ENCODE results near the gene BAG5.
A peak's percentile ranks its signal among the peaks of the same experiment; 100 is the strongest.
"Not testable (repeated sequence)": the region's sequence is repeated elsewhere in the genome, so short reads cannot be mapped to it uniquely, and the experiment has no call there.

Gene BAG5

GRCh38 chr14:103534576-103535061 lies 27.8 kb downstream of the BAG5 start:
- DNase-seq (ENCODE audit: low read depth, low spot score), result no peak

DNA sequence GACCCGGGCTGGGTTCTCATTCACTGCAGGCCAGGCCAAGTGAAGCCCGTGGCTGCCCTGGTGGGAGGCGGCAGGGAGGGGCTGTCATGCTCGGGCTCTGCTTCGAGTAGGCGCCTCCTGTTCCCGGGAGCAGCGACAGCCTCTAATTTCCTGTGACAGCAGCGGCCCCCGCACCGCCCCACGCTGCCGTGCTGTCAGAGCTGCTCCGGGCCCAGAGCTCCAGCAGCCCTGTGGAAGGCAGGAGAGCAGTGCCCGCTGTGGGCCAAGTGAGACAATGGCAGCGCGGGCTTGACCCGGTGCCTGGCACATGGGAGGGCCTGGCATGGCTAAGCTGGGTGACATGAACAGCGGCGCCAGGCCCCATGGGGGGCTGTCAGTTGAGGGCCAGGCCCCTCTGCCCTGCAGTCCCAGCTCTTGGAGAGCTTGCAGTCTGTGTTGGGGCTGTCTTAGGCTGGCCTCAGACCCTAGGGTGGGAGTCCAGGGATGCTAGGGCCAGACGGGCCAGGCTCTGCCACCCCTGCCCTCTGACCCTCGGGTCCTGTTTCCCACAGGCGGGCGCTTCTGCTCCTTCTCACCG lies 28.4 kb downstream of the BAG5 start:
- no peak for DNase-seq (ENCODE audit: low read depth, low spot score)

GRCh38 chr14:103533137-103533998 lies 29.1 kb downstream of the BAG5 start:
- no peak for DNase-seq (ENCODE audit: low read depth, low spot score)

DNA sequence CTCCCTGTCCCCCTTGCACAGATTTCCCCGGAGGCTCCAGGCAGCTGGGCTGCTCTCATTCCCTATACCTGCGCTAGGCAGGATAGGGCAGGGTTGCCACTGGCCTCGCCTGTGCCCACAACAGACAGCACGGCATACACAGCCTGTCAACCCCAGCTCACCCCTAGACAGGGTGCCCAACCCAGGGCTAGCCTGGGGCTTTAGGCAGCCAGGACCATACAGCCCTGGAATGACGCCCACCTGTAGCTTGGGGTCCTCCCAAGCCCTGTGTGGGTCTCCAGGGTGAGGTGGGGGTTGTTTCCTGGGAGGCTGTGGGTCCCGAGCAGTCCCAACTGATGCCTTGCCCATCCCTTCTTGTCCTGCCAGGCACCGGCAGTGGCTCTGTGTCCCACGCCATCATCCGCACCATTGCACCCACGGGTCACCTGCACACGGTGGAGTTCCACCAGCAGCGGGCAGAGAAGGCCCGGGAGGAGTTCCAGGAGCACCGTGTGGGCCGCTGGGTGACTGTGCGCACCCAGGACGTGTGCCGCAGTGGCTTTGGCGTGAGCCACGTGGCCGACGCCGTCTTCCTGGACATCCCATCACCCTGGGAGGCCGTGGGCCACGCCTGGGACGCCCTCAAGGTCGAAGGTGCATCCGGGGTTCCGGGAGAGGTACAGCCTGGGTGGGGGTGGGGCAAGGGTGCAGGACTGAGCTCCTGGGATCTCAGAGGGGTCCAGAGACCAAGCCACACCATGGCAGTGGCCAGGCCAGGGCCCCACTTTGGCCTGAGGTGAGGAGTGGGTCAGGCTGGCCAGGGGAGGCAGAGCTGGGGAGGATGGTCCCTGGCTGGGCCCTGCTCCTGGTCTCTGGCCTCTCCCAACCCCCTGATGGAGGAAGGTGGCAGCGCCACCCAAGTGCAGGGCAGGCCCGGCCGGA lies 30.0 kb downstream of the BAG5 start:
- no peak for DNase-seq (ENCODE audit: low read depth, low spot score)

DNA sequence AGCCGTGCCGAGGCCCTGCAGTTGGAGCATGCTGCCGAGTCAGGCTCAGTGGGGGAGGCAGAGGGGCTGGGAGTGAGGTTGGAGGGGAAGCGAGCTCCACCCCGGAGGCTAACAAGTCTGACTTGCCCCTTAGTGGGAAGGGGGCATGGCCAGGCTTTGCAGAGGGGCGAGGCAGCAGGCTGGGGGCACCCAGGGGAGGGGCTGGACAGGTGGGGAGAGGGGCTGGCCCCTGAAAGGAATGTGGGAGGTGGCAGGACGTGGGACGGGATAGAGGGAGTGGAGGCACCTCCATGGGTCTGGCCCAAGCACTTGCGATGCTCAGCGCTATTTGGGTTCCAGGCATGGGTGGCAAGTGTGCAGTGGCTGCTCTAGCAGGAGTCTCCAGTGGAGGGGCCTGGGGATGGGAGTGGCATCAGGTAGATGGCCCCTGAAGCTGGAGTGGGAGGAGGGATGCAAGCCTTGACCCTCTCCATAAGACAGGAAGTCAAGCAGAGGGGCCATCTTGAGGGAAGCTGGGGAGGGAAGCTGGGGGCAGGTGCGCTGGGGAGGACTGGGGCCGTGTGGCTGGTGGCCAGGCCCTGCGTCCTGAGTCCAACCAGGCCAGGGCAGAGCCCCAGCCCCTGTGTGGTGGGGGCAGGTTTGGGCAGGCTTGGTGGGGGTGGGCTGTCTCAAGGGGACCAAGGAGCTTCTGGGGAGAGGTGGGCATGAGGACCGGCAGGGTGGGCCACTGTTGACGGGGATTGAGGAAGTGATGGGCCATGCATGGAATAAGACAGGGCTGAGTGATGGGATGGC lies 30.8 kb downstream of the BAG5 start:
- DNase-seq (ENCODE audit: low read depth, low spot score), result no peak

GRCh38 chr14:103530831-103531230 lies 31.6 kb downstream of the BAG5 start:
- no peak for DNase-seq (ENCODE audit: low read depth, low spot score)

GRCh38 chr14:103530390-103530789 lies 32.1 kb downstream of the BAG5 start:
- DNase-seq (ENCODE audit: low read depth, low spot score), result peak; percentile 73

- no peak for DNase-seq (ENCODE audit: low read depth, low spot score)
These were observed 32.8 kb downstream of the BAG5 start for GRCh38 chr14:103529383-103530365.

DNA sequence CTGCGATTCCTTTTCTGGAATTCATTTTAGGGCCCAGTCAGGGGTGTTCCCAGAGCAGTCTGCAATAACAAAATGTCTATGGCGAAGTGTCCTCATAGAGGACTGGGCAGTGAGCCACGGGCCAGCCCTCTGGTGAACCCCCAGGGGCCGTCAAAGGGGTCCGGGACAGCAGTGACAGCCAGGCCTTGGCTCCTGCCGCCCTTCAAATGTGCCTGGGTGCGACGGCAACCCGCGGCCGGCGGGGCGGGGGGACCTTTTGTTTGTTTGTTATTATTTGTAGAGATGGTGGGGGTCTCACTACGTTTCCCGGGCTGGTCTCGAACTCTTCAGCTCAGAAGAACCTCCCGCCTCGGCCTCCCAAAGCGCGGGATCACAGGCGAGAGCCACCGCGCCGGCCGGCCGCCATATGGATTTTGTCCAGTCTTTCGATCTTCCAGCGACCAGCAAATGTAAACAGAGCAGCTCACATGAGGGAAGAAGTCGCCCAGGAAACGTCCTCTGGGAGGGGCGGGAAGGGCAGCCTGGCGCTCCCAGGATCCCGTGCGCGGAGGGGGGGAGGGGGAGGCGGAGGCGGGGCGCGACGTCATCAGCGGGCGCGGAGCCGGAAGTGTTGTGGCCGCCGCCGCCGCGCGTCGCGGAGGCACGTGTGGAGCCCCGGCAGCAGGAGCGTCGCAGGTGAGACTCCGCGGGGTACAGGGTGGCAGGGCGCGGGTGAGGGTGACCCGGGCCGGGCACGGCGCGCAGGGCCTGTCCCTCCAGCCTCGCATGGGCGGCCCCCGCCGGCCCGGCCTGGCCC lies 33.7 kb downstream of the BAG5 start, which contains the start of gene TRMT61A:
TRMT61A (plus strand) TSS at position 610 of the 796 bp plus-strand sequence. CDS start 783 bp downstream, outside the sequence.
- DNase-seq (ENCODE audit: low read depth, low spot score), result peak; percentile 76

DNA sequence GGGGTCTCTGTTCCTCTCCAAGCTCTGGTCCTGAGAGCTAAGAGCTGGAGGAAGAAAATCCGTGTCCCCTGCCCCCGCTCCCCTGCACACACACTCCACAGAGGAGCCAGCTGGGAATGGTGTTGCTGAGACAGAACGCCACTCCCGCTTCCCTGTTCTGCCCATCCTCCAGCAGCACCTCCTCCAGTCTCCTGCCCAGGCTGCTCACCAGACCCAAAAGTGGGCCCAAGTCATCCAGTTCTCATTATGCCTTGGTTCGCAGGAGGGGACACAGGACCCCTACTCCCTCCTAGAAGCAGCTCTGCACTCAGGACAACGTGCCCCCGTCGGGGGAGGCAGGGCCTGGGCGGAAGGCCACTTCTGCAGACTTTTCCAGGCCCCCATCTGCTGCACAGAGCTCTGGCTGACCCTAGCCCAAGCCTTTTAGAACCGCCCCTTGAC lies 34.3 kb downstream of the BAG5 start:
- DNase-seq (ENCODE audit: low read depth, low spot score), result peak; percentile 28

GRCh38 chr14:103527408-103528145 lies 34.9 kb downstream of the BAG5 start:
- peak; percentile 3 for DNase-seq (ENCODE audit: low read depth, low spot score)

DNA sequence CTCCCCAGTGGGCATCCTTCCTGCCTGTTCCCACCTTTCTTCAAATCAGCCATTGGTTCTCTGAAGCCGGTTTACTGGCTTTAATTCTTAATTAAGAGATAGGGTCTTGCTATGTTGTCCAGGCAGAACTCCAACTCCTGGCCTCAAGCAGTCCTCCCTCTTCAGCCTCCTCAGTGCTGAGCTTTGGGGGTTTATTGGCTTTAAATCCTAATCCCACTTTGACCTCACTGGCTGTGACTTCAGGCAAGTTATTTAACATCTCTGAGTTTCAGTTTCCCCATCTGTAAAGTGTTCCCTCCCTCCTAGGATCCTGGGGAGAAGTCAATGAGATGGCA lies 35.6 kb downstream of the BAG5 start:
- no peak for DNase-seq (ENCODE audit: low read depth, low spot score)

DNA sequence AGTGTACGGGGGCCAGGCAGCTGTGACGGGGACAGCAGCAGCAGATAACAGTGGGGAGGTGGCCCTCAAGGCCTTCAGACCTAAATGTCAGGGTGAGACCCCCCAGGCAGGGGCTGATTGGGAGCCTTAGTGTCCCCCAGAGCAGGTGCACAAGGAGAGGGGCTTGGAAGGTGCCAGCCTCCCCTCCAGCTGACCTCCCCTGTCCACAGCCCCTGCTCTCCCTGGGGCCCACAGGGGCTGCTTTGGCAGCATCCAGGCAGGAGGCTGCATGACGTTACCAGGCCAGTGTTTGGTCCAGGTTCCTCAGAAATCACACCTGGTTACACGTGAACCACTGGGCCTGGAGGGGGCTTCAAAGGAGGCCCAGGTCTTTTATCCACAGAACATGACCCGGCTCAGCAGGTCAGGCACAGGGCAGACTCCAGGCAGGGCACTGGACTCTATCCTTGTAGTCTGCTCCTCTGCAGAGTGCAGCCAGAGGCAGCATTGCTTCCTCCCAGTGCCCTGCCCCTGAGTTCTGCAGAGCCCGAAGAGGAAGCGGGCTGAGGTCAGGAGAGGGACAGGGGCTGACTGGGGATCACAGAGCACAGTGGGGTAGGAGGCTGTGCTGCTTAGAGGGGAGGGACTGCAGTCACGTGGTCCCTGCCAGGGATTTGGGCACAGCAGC lies 36.1 kb downstream of the BAG5 start:
- no peak for DNase-seq (ENCODE audit: low read depth, low spot score)

DNA sequence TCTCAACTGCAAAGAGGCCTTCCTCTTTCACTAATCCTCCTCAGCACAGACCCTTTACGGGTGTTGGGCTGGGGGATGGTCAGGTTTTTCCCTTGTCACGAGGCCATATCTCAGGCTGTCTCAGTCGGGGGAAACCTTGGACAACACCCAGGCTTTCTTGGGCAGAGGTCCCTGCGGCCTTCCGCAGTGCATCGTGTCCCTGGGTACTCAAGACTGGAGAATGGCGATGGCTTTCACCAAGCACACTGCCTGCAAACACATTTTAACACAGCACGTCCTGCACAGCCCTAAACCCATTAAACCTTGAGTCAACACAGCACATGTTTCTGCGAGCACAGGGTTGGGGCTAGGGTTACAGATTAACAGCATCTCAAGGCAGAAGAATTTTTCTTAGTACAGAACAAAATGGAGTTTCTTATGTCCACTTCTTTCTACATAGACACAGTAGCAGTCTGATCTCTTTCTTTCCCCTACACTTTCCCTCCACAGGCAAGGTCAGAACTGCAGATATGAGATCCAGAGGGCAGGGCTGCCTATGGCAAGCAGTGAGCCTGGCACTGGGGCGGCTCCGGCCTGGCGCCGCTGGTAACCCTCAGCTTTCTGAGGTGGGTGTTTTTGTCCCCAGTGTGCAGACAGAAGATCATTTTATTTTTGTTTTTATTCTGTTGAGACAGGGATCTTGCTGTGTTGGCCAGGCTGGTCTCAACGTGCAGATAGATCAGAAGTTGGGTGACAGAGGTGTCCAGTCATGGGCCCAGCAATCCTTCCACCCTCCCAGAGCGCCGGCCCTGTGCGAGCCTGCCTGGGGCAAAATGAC lies 36.8 kb downstream of the BAG5 start:
- DNase-seq (ENCODE audit: low read depth, low spot score), result not testable (repeated sequence)

DNA sequence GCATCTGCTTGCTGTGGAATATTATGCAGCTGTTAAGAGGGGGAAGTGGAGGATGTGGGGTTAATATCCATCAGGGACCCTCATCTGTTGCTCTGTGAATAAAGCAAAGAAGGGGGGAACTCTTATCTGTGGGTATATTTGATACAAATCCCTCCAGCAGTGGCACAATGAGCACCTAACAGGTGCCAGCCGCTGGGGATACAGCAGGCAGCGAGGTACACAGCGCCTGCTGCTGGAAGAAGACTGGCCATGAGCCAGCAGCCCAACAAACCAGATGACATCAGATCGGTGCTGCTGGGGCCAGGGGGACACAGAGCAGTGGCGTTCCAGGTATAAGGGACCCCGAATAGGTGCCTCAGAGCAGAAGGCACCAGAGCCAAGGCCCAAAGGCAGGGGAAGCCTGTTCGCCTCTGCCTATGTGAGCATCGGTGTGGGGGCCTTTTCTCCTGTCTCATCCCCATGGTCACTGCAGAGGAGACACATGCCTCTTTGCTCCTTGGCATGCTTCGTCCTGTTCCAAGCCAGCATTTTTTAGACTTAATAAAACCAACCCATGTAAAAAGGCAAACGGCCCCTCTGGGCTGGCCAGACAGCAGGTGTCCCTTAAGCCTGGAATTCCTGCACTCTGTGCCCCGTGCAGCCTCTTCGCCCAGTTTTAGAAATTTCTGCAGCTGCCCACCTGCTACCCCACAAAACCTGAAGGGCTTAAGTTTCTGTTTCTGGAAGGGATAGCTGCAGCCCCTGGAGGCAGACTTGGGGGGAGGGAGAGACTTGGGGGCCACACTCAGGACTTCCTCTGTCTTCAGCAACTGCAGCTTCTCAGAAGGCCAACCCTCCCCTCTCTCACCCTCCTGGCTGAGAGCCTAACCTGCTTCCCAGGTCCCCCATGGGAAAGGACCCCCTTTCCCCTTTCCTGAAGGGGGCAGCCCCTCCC lies 38.2 kb downstream of the BAG5 start:
- no peak for DNase-seq (ENCODE audit: low read depth, low spot score)

- DNase-seq (ENCODE audit: low read depth, low spot score), result no peak
These were observed 38.9 kb downstream of the BAG5 start for GRCh38 chr14:103523575-103523954.

Data from ELF-1 (cell line).